ENCODE measurements around the gene AP4B1.

DNA sequence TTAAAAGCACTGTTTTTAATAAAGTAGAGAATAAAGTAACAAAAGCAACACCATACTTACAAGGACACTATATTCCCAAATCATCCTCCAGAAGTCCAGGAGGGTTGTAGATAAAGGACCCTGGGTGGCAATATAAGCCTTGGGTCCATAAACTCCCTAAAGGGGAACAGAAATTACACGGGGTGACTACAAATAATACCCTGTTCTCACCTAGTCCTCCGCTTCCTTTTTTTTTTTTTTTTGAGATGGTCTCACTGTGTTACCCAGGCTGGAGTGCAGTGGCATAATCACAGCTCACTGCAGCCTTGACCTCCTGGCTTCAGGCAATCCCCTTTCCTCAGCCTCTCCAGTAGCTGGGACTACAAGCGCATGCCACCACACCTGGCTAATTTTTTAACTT, 46.2 kb downstream of the AP4B1 start:
- TF ChIP-seq POLR2AphosphoS5 (IDR thresholded peaks at IDR 0.05; ENCODE audit: borderline replicate concordance, low read depth, low read length) (no peak), EZH2 (IDR thresholded peaks at IDR 0.05) (no peak)
